GM18519 (cell line): ENCODE results near the gene ATR.
"Not testable (repeated sequence)": the region's sequence is repeated elsewhere in the genome, so short reads cannot be mapped to it uniquely, and the experiment has no call there.

Experiments used
- ATAC-seq: cut with Tn5 transposase; IDR thresholded peaks from one replicate; pipeline ENCODE4 v1.9.1; 2021; ENCODE audit warnings: mild to moderate bottlenecking, moderate library complexity; ENCODE audit not compliant: unreplicated experiment, low FRiP score

Gene ATR

DNA sequence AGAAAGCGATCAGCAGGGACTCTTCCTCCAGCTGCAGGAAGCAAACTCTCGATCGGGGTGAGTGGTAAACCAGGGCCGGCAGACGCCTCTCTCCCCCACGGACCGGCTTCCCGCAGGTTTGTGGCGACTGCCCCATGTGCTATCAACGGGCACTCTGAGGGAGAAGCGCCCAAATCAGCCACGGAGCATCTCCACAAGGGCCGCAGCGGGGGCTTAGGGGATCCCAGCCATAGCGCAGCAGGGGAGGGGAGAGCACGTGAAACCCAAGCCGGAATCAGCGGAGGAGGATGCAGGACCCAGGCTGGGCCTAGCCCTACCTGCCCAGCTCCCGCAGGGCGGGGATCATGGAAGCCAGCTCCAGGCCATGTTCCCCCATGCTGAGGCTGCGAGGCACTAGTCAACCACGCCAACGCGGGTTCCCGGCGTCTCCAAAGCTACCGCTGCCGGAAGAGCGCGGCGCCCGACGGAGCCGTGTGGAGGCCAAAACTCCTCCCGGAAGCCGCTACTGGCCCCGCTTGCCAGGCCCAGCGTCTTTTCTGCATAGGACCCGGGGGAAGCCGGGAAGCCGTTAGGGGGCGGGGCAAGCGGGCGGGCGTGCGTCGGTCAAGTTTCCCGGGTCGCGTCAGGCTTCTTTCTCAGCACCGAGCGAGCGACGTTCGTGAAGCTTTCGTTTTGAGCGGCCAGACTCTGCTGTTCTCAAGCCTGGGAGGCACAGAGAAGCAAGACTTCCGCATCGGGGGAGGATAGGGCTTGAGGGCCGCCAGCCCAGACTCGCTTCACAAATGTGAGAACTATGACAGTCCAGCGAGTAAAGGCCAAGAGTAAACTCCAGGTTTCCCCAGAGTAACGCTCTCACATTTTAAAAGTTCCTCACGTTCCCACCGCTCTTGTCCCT is at the start of gene ATR:
TSS of gene ATR (minus strand) at position 405 of the 895 bp plus-strand sequence. CDS start at position 376, 29 bp downstream.
- ATAC-seq: peak; percentile 86

DNA sequence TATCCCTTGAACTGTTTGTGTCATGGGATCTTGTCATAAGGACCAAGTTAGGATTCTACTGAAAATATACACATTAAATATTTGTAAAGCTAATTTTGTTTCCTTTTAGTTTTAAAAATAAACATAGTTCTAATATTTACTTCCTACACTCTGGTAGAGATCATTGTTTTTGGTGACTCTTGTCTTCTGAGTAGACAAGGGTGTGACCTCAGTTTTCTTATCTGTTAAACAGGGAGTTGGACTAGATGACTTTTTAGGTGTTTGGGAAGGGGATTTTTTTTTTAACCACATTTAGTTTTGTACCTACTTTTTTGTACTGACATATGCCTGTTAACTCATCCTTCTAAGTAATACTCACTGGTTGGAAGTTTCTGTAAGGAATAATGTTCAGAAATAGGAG is 48.4 kb upstream of the ATR start:
- ATAC-seq: no peak

- ATAC-seq: no peak
Measured at GRCh38 chr3:142625153-142625440, 46.6 kb upstream of the ATR start.

DNA sequence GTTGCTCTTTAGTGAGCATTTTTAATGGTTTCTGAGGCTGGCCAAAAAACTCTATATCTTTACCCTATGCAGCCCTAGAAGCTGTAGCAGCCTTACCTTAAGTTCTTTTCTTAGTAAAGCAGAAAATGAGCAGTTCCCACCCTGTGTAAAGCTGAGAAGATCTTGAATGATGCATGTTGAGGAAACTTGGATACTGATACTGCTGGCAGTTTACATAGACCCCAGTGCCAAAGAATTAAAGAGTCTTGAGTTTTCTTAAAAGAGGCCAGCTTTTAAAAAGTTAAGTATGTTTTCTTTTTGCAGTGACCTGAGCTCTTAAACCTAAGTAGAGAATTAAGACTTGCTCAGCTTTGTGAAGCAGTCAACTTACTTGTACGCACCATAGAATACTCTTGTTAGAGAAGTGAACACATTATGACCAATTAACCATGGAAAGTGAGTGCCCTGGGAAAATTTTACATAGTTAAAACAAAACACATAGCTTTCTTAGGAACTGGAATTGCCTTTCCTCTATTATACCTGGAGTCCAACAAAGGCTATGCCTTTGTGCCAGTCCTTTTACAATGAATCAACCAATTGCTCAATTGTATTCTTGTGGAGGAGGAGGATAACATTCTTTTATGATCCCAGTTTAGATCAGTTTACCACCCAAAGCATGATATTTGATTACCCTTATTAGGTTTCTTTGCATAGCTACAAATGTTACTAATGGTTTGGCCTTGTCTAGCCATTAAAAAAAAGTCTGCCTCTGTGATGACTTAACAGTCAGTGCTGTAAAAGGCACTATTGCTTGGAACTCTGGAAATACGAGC is 46.0 kb upstream of the ATR start:
- no peak for ATAC-seq

- no peak for ATAC-seq
Measured at GRCh38 chr3:142623194-142623593, 44.7 kb upstream of the ATR start.

GRCh38 chr3:142622405-142622804 is 43.9 kb upstream of the ATR start:
- no peak for ATAC-seq

DNA sequence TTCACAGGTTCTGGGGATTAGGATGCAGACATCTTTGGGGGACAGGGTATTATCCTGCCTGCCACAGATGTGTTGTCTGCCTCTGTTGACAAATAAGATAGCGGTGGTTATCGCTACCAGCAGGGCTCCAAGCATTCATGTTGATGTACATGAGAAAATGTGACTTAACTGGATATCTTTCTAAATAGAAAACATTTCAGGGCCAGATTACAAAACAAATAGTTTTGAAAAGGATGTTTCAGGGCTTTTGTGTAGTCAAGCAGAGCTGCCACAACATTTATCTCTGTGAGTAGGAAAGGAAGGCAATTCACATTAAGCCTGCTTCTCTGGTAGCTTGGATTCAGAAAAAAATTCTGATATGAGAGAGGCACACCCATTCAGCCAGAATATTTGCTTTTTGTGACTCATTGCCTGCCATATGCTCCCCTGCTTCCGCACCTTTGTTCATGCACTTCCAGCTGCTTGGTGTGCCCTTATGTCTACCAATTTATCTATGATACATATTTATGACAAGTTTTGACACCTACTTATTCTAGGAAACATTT is 40.5 kb upstream of the ATR start:
- no peak for ATAC-seq

- ATAC-seq: no peak
Measured at GRCh38 chr3:142615171-142615570, 36.6 kb upstream of the ATR start.

DNA sequence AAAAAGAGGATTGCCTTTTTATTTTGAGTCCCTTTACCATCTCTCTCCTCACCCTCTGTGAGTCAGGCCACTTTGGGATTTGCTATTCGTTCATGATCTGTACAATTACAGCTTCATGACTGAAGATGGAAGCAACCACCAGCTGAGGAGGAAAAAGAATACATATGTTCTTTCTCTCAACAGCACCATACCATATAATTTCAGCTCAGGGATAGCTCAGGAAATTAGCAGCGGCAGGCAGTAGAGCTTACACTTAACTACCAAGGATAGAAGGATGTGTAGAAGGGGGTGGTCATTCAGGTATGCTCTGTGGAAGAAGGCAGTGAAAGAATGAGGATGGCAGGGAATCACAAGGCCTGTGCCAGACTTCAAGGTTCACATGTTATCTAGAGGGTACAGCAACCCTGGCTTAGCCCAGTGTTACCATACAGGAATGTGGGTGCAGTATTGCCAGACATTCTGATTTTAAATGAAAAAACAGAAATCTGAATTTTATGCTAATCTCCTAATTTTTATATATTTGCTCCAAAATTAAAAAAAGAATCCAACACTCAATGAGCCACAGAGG is 35.6 kb upstream of the ATR start:
- no peak for ATAC-seq

GRCh38 chr3:142613491-142613890 is 35.0 kb upstream of the ATR start:
- no peak for ATAC-seq

GRCh38 chr3:142611206-142611605 is 32.7 kb upstream of the ATR start:
- no peak for ATAC-seq

DNA sequence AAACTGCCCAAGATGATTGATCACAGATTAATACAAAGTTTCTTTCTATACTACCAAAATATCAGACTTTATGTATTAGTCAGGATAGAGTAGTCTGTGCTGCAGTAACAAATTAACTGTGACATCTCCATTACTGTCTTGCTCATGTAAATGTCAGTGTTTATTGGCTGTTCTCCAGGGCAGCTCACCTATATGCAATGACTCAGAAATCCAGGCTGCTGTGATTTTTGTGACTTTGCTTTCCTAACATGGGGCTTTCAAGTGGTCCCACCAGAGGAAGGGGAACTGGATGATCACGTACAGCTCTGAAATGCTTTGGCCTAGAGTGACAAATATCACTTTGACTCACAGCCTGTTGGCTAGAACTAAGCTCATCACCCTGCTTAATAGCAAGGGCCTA is 30.6 kb upstream of the ATR start:
- no peak for ATAC-seq

GRCh38 chr3:142608631-142609030 is 30.1 kb upstream of the ATR start:
- no peak for ATAC-seq

- no peak for ATAC-seq
Measured at GRCh38 chr3:142604940-142605339, 26.4 kb upstream of the ATR start.

- not testable (repeated sequence) for ATAC-seq
Measured at GRCh38 chr3:142603386-142603705, 24.8 kb upstream of the ATR start.

DNA sequence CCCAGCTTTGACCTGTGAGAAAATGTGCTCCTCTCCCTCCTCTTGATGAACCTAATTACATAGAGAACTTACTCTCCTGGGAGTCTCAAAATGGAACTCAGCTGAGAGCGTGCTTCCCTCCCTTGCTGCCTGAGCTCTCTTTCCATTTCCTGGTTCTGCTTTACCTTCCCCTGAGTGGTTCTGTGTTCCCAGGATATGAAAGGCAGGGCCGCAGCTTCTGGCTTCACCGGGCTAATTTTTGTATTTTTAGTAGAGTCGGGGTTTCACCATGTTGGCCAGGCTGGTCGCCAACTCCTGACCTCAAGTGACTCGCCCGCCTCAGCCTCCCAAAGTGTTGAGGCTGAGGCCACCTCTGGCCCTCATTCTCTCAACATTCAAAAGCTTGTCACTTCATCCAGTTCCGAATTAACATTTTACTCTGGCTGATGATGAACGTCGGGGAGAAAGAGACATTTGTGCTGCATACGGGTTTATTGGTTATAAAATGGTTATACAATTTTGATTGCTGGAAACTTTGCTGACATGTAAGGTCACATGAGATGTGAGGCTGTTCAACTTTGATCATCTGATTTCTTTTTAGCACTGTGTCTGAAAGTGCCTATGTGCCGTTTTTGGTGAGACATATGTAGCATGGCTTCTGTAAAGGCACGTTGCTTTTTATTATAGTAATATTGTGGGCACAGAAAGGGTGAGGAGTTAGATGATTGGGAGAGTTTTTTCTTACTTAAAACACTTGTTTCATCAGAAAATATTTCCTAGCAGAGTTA is 24.3 kb upstream of the ATR start:
- no peak for ATAC-seq

- ATAC-seq: no peak
Measured at GRCh38 chr3:142601713-142602112, 23.2 kb upstream of the ATR start.

DNA sequence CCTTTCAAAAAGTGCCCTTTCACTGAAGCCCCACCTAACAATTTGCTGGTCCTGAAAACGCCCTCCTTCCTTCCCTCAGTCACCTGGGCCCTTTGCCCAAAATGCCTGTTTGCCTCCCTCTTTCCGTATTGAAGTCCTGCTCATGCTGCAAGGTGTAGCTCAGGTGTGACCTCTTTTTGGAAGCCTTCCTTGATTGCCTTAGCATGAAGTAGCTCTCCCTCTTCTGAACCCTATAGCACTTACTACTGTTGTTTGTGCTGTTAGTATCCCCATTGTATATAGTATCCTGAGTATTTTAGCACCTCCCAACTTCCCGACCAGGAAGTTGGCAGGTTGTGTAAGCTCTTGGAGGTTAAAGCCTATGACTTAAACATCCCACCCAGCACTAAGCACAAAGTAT is 19.4 kb upstream of the ATR start:
- no peak for ATAC-seq

DNA sequence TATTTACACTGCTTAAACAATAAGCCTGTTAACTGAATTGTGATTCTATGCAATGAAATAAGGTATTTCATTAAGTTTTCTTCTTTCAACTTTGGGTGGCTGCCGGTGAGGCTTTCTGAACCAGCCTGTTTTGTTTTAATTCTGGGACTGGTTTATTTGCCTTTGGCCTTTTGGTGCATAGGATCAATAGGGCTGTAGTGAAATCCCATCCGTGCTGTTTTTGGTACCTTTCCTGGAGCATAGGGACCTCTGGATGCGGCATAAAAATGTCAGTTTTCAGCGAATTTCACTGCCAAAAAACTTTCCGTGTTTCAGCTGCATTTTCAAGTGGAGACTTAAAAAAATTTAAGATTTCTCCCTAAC is 18.2 kb upstream of the ATR start:
- ATAC-seq: no peak

GRCh38 chr3:142595951-142596725 is 17.6 kb upstream of the ATR start, which contains the start of gene PLS1:
TSS of gene PLS1 (plus strand) at chr3:142596393. CDS start at chr3:142664238, 67,845 bp downstream.
- ATAC-seq: peak; percentile 85
